ENCODE data around the gene EPS15. TPM values are rescaled to one million over a fixed set of nuclear protein-coding genes. Genes with fewer than 3 reads are reported as not detected.

EPS15 gene
- total RNA-seq, 4 donors from 2014 or later, result 49.8 to 84.3 (median 62.5) TPM

DNA sequence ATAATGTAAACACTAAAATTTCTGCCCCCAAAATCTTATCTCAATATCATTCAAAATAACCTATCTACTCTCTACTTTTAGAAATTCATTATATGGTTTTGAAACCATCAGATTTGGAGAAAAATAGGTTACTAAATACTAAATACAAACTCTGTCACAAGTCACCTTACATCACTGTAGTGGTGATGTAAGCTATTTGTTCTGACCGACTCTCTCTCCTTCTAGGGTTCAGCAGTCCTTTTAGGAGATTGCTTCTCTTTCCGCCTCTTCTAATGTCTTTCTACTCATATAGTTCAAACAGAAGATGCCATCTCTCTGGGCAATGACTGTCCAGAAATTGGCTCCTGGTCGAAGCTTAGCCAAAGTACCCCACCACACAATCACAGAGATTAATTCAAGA is 93.1 kb downstream of the EPS15 start:
- Histone ChIP-seq H3K4me1 (peaks cover 8 to 27% (median 19%) of the 10 kb centered on the region in 4 donors), H3K27me3 (no peaks in the 10 kb centered on the region), H3K36me3 (peaks cover 5 to 51% (median 27%) of the 10 kb centered on the region in 4 donors), H3K9me3 (no peaks in the 10 kb centered on the region), H3K4me3 (no peak overlapping the region), H3K27ac (replicated peaks in 1 of 4) (no peak overlapping the region)
- intact Hi-C loops (cut with DNase I), result no loop called here
- TF ChIP-seq, protein P1, sequence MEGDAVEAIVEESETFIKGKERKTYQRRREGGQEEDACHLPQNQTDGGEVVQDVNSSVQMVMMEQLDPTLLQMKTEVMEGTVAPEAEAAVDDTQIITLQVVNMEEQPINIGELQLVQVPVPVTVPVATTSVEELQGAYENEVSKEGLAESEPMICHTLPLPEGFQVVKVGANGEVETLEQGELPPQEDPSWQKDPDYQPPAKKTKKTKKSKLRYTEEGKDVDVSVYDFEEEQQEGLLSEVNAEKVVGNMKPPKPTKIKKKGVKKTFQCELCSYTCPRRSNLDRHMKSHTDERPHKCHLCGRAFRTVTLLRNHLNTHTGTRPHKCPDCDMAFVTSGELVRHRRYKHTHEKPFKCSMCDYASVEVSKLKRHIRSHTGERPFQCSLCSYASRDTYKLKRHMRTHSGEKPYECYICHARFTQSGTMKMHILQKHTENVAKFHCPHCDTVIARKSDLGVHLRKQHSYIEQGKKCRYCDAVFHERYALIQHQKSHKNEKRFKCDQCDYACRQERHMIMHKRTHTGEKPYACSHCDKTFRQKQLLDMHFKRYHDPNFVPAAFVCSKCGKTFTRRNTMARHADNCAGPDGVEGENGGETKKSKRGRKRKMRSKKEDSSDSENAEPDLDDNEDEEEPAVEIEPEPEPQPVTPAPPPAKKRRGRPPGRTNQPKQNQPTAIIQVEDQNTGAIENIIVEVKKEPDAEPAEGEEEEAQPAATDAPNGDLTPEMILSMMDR (IDR thresholded peaks at IDR 0.05), result no peak
- no peak for TF ChIP-seq EP300 (IDR thresholded peaks at IDR 0.05)
- TF ChIP-seq POLR2A (IDR thresholded peaks at IDR 0.05; ENCODE audit: low read depth), result no peak
- no peak for TF ChIP-seq POLR2AphosphoS5 (IDR thresholded peaks at IDR 0.05)
- WGBS, result 87% methylated on average over 3 of the region's 3 CpGs
- no peak for DNase-seq (ENCODE audit: extremely low spot score)

DNA sequence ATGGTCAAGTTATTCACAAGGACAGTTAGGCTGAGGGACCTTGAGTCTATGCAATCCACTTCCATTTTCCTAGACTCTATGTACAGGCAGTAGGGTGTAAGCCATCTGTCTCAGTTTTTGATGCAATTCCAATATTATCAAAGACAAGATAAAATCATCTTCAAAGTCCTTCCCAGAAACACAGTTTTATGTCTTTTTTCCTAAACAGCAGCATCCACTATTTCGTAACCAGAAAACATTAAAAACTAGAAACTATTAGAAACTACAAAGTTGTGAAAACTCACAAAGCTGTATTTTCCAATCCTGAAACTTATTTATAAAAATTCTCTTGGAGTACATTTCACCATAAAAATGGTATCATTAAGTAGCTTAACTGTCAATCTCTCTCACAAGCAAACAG is 93.8 kb downstream of the EPS15 start:
- no peak for TF ChIP-seq POLR2AphosphoS5 (IDR thresholded peaks at IDR 0.05)
- no peak for TF ChIP-seq POLR2A (IDR thresholded peaks at IDR 0.05; ENCODE audit: low read depth)
- TF ChIP-seq EP300 (IDR thresholded peaks at IDR 0.05), result no peak
- TF ChIP-seq, protein P1 (IDR thresholded peaks at IDR 0.05), result no peak
- peaks cover 5 to 53% (median 26%) of the 10 kb centered on the region in 4 donors for H3K36me3 ChIP-seq
- no peaks in the 10 kb centered on the region for H3K9me3 ChIP-seq
- DNase-seq (ENCODE audit: extremely low spot score), result no peak
- H3K4me3 ChIP-seq, result no peak overlapping the region
- H3K27ac ChIP-seq (replicated peaks in 1 of 4), result no peak overlapping the region
- H3K27me3 ChIP-seq, result no peaks in the 10 kb centered on the region
- intact Hi-C loops (cut with DNase I), result no loop called here
- WGBS, result 98% methylated on average over 1 of the region's 1 CpG
- H3K4me1 ChIP-seq, result peaks cover 8 to 28% (median 19%) of the 10 kb centered on the region in 4 donors

DNA sequence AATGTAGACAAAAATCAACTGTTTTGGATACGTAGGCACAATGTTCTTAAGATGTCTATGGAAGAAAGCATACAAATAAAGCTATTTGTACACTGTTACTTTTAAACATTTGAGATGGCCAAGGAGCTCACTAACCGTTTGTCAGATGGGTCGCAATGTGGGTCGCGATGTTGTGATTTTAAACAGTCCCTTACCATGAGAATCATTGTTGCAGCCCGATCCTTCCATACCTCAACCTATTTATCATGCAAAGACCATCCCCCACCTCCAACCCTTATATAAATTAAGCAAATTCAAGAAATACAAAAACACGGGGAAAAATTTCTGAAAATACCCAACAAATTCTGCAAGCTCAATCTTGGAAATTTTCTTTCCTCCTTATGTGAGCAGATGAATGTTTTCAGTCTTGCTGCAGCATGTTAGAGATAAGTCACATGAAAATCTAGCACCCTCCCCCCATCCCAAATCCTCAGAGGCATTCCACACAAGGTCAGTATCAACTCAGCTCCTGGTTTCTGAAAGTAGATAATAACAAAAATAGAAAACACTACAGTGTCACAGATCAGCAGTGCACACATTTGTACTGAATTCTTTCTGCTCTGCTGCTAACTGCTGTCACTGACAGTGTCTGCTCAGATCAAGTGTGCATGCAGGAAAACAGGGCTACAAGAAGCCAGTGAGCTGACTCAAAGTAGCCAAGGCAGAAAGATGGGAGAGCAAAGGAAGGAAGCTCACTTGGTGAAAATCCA is 95.8 kb downstream of the EPS15 start:
- Histone ChIP-seq H3K27me3 (no peaks in the 10 kb centered on the region), H3K9me3 (no peaks in the 10 kb centered on the region), H3K36me3 (peaks cover 0 to 42% (median 10%) of the 10 kb centered on the region in 4 donors), H3K4me3 (no peak overlapping the region), H3K27ac (replicated peaks in 1 of 4) (no peak overlapping the region), H3K4me1 (peaks cover 8 to 28% (median 19%) of the 10 kb centered on the region in 4 donors)
- WGBS, result 80% methylated on average over 7 of the region's 7 CpGs
- intact Hi-C loops (cut with DNase I), result no loop called here
- DNase-seq (ENCODE audit: extremely low spot score), result no peak
- TF ChIP-seq EP300 (IDR thresholded peaks at IDR 0.05), result no peak
- no peak for TF ChIP-seq POLR2A (IDR thresholded peaks at IDR 0.05; ENCODE audit: low read depth)
- TF ChIP-seq POLR2AphosphoS5 (IDR thresholded peaks at IDR 0.05), result no peak
- TF ChIP-seq, protein P1 (IDR thresholded peaks at IDR 0.05), result no peak

DNA sequence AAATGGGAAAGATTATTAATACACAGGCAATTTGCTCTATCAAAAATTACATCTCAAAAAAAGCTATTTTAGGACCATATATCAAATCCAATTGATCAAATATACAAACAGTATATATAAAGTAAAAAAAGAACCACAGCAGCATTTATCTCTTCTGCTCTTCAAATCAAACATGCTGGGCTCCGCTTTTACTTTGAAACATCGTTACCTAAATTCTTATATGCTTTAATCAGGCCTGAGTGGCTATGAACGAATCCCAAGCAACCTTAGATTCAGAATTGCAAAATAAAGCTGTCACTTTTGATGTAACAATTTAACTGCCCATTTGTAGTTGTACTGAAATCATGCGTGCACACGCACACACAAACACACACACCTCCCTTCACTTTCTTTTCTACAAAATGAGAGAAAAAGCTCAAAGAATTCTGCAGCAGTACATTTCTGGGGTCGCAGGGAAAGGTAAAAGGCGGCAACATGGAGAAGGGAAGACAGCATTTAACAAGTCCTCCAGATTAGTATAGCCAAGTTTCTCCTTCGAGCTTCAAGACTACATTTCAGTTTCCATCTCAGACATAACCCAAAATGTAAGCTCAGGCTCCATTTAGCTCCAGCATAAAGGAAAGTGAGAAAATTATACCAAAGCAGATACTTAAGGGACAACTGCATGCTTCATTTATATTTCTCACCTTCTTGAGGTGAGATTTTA is 96.5 kb downstream of the EPS15 start:
- H3K27ac ChIP-seq (replicated peaks in 1 of 4), result no peak overlapping the region
- no peaks in the 10 kb centered on the region for H3K27me3 ChIP-seq
- H3K36me3 ChIP-seq, result peaks cover 0 to 36% (median 7%) of the 10 kb centered on the region in 4 donors
- peaks cover 8 to 34% (median 19%) of the 10 kb centered on the region in 4 donors for H3K4me1 ChIP-seq
- no peak for DNase-seq (ENCODE audit: extremely low spot score)
- no peak overlapping the region for H3K4me3 ChIP-seq
- 68% methylated on average over 8 of the region's 8 CpGs for WGBS
- TF ChIP-seq POLR2AphosphoS5 (IDR thresholded peaks at IDR 0.05) (no peak), POLR2A (IDR thresholded peaks at IDR 0.05; ENCODE audit: low read depth) (no peak), EP300 (IDR thresholded peaks at IDR 0.05) (no peak)
- TF ChIP-seq, protein P1 (IDR thresholded peaks at IDR 0.05), result no peak
- no peaks in the 10 kb centered on the region for H3K9me3 ChIP-seq
- intact Hi-C loops (cut with DNase I), result no loop called here
